HG03571 (cell line): ENCODE measurements around the gene DYSF.

Experiments
- ATAC-seq: cut with Tn5 transposase; IDR thresholded peaks from one replicate; pipeline ENCODE4 v1.9.1; 2021; ENCODE audit not compliant: unreplicated experiment

The DYSF gene

DNA sequence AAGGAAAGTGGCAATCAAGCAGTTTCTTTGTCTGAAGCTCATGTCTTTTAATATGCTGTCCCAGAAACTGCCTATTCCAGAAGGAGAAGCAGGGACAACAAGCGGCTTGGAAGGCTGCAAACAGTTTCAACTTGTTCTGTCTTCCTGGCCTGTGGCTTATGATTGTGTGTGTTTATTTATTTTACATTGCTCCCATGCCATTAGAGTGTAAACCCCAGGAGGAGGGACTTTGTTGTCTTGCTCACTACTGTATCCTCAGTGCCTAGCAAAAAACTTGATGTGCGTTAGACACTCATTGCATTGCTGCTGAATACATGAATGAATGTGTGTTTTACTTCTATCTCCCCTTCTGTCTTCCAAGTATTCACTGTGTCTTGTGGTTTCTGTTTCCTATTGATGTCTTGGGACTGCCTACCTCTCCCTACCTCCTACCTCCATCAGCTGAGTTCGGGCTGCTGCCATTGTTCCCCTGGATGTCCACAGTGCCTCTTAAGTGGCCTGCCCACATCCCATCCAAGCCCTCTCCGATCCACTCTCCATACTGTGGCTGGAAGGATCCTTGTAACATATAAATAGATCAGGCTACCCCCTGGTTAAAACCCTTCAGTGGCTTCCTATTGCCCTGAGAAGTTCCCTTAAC, 261.4 kb downstream of the DYSF start:
- ATAC-seq: no peak

DNA sequence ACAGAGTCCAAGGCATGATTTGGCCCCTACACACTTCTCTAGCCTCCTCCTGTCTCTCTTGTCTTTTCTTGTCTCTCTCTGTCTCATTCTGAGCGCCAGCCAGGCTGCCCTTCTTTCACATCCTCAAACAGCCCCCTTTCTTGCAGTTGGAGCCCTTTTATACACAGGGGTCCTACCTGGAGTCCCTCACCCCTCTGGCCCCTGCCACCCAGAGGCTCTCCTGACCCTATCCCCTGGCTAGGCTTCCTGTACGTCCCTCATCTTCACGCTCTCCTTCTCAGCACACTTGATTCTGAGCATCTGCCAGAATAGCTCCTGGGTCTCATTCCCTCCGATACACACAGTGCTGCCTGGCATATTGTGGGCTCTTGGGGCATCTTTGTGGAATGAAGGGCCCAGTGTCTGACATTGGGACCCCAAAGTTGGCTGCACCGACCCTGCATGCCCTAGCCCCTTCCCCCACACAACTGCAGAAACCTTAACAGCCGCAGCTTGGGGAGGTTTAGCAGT, 261.9 kb downstream of the DYSF start:
- ATAC-seq: no peak

DNA sequence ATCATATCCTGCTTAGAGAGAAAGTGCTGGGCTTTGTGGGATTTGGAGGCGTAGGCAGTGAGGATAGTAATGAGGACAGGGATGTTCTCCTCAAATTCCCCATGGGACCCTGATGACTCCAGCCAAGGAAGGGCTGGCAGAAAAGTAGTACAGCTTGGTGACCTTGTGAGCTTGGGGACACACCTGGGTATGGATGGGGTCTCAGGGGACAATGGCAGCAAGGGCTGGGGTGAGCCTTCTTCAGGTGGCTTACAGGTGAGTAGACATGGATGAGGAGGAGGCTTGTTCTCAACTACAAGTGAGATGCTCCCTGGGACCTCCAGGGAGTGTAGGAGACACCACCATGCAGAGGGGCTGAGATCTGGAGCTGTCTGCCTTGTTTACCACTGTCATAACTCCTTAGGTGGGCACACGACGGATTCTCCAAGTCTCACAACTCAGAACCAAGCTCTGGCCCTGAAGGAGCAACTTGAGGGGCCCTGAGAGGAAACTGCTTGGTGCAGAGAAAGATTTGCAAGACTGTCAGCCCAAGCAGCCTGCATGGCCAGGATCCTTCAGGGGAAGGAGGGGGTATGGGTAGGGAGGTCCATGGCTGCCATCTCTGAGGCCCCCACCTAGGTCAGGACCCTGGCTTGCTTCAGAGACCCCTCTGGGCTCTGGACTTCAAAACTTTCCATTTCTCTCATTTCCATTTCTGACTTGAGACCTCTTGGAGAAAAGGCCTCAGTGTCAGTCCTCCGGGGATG, 262.8 kb downstream of the DYSF start:
- ATAC-seq: no peak

DNA sequence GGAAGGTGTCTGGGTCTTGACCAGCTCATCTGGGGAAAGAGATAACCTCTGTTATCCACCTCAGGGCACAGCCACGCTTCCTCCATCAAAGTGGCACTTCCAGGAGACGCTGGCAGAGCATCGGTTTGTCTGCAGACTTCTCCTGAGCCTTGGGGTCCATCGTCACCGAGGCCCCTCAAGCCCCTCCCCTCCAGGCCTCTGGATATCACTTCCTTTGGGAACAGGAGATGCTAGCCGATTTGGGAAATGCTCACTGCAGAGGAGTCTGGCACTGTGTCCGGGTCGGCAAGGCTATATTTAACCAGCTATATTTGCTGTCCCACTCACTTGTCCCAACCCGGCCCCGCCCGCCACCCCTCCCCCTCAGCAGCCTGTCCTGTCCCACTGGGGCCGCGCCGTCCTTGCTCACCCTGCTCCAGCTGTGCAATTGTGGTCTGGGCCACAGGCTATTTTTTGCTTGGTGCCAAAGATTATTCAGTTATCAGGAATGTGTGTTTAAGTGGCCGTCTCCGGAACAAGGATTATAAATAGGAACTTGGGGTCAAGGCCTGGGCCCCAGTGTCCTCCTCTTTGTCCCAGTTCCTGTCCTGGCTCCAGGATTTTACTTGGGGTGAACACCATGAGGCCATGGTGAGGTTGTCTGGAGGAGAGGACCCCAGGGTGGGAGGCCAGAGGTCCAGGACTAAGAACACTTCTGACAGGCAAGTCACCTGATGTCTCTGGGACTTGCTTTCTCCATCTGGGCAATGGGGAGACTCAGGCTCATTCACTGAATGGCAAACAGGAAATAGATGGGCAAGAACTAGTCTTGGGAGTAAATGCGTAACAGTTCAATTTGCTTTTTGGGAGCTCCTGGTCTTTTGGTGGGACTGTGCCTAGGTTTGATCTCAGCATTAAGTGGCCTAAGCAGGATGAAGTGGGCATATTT, 263.6 kb downstream of the DYSF start:
- no peak for ATAC-seq

DNA sequence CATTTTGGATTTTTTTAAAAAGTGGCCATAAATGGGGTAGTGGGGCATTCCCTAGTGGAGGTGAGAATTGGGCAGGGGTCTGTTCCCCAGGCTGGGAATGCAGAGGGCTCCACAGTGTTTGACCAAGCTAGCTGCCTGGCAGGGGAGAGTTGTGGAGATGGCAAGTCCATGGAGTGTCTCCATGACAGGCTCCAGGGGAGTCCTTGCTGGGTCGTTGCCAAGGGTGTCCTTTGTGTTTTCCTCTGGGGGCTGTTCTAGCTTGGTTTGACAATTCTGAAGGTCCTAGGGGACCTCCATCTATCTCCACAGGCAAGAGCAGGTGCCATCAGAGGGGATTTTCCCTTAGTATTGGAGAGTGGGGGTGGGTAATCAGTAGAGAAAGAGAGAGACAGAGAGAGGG, 265.3 kb downstream of the DYSF start:
- ATAC-seq: no peak

DNA sequence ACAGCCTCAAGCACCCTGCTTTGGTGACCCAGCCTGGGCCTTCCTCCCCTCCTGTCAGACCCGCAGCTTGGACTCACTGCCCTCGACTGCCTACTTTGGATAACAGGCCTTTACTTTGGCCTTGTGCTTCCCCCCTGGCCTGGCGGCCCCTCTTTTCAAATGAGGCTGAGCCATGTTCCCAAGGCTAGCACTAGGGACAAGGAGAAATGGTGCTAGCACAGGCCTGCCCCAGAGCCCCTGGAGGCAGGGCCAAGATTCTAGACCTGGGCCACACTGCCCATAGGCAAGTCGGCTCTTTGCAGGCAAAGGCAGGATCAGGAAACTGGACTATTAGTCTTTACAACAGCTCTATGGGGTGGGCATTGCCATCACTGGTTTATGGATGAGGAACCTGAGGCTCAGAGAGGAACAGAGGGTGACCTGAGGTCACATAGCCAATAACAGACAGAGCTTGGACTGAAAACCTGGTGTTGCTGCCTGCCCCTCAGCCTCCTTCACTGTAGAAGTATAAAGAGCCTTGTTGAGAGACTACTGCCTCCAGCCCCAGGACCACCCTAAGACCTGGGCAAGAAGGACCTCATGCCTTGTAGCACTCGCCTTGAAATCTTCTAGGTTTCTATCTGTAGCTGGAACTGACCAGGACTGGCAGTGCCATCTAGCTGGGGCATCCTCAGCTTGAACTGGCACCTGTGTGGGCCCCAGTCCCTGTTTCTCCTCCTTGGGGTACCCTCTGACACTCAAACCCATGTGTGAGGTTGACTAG, 266.3 kb downstream of the DYSF start:
- ATAC-seq: no peak

DNA sequence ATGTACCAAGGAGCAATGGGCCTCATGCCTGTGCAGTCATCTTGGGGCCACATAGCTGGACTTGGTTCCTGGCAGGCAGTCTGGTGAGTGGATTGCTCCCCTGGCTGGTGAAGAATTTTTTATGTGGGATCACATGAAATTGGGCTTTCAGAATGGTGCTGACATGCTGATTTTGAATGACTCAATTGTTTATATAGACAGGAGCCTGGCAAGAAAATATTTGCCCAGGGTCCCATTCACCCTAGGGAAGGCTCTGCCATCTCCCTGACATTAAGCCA, 266.9 kb downstream of the DYSF start:
- no peak for ATAC-seq

DNA sequence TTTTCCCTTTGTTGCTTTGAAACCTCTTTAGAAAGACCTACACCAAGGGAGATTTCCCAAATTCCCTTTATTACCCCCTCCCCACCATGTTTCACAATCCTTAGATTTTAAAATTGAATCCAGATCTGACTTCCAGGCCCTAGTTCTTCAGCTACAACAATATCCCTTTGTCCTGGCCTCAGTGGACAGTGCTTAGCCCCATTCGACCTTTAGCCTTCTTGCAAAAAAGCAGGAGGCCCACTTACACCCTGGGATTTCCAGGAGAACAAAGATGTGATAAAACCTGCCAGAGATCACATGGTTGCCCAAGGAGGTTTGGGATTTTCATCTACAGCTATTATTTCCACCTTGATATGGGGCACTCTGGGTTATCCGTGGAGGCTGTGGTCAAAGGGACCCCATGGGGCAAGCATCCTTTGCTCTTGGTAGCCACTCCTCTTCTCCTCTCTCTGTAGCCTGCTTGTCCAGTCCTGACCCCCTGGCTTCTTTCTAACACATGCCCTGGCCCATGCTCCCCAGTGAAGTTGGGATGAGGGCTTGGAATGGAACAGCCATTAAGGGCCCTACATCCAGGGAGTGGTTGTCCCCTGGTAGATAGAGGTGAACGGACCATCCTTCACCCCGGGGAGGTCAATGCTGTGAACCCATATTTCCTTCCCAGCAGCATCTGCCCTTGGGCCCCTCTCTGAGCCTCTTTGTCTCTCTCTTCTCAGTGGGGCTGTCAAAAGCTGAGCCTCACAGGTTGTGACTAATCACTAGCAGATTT, 267.4 kb downstream of the DYSF start:
- no peak for ATAC-seq

DNA sequence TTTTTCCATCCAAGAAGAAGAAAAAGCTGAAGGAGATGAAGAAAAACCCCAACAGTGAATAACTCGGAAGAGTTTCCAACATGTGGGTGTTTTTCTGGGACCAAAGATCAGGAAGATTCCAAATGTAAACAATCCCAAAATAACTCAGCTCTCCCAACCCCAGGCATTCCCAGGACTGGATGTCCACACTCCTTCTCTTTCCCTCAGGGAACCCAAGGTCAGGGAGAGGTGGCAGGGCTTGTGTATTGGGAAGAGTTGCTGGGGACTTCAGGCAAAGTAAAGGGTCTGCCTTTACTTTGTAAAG, 268.0 kb downstream of the DYSF start:
- ATAC-seq: no peak

DNA sequence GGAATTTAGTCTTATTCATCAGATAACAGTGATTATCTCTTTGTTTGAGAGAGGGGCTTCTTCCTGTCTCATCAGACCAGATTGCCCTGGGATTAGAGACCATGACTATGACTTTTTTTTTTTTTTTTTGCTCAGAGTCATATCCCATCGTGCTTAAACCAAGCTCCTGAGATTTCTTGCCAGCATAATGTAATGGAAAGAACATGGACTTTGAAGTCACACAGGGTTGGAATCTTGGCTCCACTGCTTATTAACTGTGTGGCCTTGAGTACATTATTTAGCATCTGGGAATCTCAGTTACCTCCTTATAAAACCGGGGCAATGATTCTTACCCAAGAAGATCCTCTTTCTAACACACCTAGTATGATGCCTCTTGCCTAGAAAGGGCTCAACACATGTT, 268.3 kb downstream of the DYSF start:
- no peak for ATAC-seq

DNA sequence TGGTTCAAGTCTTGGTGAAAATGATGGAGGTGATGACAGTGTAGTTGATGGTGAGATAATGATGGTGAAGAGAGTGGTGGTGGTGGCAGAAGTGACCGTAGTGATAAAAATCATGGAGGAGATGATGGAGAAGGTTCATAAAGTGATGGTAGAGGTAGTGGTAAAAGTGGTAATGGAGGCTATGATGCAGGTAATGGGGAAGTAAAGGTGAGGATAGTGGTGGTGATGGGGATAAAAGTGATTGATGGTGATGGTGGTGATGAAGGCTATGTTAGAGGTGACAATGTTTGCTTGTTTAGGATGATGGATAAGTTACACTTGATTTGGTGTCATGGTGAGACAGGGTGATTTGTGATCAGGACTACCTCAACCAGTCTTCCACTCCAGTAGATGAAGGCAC, 268.9 kb downstream of the DYSF start:
- no peak for ATAC-seq

DNA sequence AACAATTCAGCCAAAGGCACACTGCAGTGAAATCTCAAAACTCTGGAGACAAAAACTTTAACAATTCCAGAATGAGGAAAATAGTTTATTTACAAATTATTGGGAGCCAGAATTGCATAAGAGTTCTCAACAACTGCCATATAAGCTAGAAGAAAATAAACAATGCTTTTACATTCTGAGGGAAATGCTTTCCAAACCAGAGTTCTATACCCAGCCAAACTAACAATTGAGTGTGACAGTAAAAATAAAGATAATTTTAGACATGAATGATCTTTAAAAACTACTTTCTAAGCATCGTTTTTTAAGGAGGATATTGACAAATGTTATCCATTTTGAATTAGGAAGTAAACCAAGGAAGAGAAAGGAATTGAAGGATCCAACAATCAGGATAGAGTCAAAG, 271.4 kb downstream of the DYSF start:
- no peak for ATAC-seq

DNA sequence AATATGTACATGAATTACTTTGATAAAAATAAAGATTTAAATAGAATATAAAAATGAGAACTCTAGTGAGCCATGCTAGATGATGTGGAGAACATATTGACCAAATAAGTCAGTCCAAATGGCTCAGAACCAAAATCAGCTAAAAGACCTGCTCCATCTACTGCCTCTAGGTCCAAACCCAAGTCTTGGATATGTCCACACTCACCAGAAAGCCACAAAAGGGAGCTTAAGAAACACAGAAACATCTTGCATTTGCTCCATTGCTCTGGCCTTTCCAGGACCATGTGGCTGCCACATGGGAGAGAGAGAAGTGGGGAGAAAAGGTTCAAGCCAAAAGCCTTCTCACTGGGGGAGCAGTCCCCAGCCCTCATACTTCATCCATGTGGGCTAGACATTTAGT, 272.5 kb downstream of the DYSF start:
- no peak for ATAC-seq

DNA sequence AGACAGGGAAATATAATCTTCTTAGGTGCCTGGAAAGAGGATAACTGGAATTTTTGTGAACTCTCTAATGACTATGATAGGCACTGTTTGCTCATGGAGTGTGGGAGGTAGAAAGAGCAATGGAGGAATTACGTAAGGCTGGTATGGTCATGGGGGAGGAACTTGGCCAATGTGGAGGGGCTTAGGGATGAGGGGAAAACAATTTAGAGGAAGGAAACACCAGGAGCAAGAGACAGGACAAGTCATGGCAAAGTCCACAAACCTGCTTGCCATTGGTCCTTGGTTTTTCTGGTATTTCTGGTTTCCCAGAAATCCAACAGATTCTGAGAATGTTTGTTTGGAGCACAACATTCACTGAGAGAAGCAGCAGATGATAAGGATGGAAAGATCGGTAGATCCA, 274.2 kb downstream of the DYSF start:
- ATAC-seq: no peak

DNA sequence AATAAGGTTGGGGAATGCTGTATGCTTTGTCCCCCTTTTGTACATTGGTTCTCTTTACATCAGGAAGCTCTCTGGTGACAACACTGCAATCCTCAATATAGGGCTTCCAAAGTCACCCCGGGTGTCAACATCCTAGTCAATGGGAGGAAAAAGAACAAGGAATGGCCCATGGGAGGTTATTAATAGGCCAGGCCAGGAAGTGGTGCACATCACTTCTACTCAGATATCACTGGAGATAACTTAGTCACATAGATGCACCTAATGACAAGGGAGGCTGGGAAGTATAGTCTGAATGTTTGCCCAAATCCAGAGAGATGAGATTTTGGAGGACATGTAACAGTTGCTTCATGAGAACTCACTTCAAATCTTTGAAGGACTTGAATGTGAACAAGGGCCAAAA, 274.7 kb downstream of the DYSF start:
- no peak for ATAC-seq

DNA sequence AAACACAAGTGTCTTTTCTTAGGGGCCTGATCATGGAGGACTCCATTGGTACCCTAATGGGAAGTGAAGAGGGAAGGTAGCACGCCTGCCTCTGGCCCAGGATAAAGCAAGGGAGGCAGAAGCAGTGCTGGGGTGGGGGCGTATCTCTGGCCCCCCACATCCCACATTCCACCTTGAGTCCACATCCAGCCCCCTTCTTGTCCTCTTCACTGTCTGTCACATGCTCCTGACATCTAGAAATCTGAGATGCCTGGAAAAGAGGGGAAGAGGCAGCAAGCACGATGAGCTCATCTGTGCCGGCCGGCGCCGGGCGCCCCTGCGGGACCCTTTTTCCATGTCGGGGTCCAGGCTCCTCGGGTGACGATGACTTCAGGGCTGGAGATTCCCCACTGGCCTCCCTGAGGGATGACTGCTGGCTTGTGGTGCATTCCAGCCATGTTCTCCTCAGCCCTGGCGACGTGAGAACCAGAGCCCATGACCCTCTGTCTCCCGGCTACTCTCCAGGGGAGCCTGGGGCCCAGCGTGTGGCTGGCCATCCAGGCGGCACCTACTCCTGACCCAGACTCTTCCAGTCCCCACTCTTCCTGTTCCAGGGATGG, 277.5 kb downstream of the DYSF start:
- no peak for ATAC-seq

DNA sequence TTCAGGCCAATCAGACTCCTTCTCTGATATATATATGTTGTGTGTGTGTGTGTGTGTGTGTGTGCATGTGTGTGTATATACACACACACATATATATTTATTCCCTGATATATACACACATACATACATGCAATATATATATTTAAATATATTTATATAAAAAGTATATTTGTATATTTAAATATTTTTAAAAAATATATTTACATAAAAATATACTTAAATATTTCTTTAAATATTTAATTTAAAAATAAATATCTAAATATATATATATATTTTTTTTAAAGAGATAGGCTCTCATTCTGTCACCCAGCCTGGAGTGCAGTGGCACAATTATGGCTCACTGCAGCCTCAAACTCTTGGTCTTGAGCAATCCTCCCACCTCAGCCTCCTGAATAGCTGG, 281.3 kb downstream of the DYSF start:
- no peak for ATAC-seq

DNA sequence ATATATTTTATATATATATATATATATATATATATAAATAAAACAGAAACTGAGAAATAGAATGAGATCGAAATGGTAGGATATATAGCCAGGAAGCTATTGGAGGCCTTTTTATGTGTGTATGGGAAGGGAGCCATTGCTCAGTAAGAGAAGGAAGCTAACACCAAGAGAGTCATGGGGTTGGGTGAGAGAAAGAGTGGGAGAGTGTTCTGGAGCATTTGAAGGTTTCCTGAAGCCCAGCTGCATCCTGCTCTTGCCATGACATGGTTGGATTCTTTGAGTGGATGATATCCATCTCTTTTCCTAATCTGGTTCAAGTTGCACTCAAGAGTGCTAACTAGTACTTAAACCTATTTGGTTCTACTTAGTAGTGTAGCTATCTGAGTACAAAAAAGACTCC, 282.3 kb downstream of the DYSF start:
- ATAC-seq: no peak
